ENCODE data around the gene PARD6B.

The PARD6B gene

DNA sequence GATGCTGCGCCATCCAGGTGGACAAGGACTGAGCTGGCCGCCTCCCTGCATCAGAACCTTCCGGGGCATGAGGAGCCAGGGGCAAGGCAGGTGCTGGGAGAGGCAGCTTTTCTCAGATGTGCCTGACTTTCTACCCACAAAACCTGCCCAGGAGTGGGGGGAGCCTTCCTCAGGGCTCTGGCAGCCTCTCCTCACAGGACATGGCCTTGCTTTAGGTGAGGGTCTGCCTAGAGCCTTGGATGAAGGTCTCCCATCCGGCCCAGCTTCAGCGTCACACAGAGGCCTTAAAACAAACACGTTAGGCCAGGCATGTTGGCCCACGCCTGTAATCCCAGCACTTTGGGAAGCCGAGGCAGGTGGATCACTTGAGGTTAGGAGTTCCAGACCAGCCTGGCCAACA lies 70.9 kb downstream of the PARD6B start:
- DNase-seq (ENCODE audit: low spot score), result no peak
- TF ChIP-seq, protein P1, sequence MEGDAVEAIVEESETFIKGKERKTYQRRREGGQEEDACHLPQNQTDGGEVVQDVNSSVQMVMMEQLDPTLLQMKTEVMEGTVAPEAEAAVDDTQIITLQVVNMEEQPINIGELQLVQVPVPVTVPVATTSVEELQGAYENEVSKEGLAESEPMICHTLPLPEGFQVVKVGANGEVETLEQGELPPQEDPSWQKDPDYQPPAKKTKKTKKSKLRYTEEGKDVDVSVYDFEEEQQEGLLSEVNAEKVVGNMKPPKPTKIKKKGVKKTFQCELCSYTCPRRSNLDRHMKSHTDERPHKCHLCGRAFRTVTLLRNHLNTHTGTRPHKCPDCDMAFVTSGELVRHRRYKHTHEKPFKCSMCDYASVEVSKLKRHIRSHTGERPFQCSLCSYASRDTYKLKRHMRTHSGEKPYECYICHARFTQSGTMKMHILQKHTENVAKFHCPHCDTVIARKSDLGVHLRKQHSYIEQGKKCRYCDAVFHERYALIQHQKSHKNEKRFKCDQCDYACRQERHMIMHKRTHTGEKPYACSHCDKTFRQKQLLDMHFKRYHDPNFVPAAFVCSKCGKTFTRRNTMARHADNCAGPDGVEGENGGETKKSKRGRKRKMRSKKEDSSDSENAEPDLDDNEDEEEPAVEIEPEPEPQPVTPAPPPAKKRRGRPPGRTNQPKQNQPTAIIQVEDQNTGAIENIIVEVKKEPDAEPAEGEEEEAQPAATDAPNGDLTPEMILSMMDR (IDR thresholded peaks at IDR 0.05), result no peak

DNA sequence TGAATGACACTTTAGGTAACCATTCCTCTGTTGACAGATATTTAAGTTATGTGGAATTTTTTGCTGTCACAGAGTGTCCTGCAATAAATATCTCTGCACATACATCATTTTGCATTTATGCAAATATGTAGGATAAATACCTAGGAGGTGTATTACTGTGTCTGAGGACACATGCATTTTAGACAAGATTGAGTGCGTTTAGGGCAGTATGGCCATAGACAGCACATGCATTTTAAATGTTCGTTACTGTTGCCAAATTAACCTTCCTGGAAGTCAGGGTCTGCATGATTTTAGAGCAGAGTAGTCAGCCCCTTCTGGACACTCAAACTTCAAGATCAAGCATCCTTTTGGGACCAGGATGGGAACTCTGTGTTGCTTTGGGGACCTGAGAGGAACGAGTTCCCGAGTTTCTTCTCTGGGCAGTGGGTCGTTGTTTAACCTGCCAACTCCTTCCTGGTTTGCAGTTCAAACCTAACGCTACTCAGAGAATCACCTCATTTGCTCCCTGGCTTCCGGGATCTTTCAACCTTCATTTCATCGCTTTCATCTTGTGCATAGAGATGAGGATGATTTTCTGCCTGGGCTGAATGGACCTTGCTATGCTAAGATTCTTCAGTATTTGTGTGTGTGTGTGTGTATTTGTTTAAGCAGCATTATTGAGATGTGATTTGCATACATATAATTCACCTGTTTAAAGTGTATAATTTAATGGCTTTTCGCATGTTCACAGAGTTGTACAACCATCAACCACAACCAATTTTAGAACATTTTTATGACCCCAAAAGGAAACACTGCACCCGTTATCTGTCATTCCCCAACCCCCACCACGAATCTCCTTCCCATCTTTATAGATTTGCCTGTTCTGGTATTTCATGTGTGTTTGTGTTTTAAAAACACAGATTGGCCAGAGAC lies 73.3 kb downstream of the PARD6B start:
- no peak overlapping the region for H3K27ac ChIP-seq
- no peak overlapping the region for H3K4me3 ChIP-seq
- TF ChIP-seq, protein P1 (IDR thresholded peaks at IDR 0.05), result no peak
- DNase-seq (ENCODE audit: low spot score), result no peak

More for the DNA sequence above, 70.9 kb downstream of the PARD6B start:
- Histone ChIP-seq H3K27ac (no peak overlapping the region), H3K4me3 (no peak overlapping the region)

DNA sequence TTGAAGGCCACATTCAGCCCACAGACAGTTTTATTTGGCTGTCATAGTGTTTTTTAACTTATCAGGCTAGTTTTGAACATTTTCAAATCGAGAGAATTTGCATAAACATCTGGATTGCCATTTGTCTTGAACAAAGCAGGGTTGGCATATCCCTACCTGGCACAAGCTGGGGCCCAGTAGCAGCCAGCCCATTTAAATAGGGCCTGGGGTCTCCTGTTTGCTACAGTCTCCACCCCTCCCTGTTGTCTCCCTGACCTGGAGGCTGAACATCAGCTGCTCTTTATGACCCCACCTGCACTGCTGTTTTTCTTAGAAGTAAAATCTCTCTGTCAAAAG lies 73.9 kb downstream of the PARD6B start:
- Histone ChIP-seq H3K27ac (no peak overlapping the region), H3K4me3 (no peak overlapping the region)
- TF ChIP-seq, protein P1 (IDR thresholded peaks at IDR 0.05), result no peak
- DNase-seq (ENCODE audit: low spot score), result no peak

DNA sequence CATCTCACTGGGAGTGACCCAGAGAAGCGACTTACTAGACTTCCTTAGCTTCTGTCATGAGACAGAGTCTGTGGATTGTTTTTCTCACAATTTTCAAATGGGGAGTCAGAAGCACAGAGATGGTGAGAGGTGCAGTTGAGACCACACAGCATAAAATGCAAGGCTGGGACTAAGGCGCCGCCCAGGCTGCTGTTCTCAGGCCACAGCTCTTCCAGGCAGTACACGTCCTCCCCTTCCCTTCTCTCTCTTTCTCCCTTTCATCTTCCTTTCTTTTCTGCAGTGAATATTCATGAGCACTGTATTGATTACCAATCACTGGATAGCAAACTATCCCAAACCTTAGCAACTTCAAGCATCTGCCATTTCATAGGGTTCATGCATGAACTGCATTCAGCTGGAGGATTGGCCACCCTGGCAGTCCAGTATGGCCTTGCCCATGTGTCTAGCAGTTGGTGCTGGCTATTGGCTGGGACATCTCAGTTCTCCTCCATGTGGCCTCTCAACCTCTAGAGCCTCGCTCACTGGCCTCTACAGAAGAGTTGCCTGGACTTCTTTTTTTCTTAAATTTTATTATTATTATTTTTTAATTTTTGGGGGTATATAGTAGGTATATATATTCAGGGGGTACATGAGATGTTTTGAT lies 74.9 kb downstream of the PARD6B start:
- Histone ChIP-seq H3K4me3 (no peak overlapping the region), H3K27ac (no peak overlapping the region)
- no peak for DNase-seq (ENCODE audit: low spot score)
- TF ChIP-seq, protein P1 (IDR thresholded peaks at IDR 0.05), result no peak

Data from coronary artery (tissue), 2 donors.